Measurements from ENCODE around the gene WDR5.
"Not testable (repeated sequence)": the region's sequence is repeated elsewhere in the genome, so short reads cannot be mapped to it uniquely, and the experiment has no call there.

Gene WDR5

GRCh38 chr9:134135343-134136117, at the start of gene WDR5:
WDR5 (plus strand) TSS chr9:134136082; CDS start chr9:134139878, 3,796 bp downstream.
- peak; percentile 72 for DNase-seq (ENCODE audit: low read depth, low spot score)

DNA sequence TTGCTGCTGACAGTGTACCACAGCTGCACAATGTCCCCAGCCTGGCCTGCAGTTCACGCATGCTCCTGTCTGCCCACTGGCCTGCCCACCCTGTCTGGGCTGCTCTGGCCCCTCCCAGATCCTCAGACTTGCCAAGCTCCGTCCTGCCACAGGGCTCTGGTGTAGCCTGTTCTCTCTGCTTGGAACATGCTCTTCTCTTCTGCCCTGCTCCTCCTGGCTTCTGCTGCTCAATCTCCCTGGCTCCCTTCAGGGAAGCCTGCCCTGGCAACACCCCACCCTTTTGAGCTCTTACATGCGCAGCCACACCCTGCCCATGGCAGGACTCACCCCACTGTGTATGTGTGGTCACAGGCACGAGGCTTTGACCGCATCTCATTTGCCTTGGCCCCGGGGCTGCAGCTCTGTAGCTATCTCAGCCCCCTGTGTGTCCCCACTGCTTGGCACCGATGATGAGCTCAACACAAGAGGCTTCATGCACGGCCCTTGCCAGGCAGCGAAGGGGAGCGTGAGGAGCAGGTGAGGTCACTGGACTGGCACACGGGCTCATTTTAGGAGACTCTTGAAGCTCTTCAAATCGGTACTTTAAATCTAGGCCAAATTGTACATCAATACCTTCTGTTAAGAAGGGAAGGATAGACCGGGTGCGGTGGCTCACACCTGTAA, 47.7 kb upstream of the WDR5 start:
- no peak for DNase-seq (ENCODE audit: low read depth, low spot score)

DNA sequence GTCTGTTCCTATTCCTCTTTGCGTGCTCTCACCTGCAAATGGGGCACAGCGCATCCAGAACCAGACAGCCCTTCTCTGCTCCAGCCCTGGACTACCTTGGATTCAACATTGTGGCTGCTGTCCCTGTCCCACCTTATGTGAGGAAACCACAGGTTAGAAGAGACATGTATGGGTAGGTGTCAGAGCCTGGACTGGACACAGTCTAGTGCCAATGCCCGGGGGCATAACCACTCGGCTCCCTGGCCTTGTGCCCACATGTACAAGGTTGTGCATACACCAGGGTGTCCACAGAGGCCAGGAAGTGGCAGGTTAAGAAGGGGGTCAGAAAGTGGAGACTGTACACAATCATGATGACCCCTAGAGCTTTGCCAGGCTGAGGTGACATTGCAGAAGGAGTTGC, 45.9 kb upstream of the WDR5 start:
- DNase-seq (ENCODE audit: low read depth, low spot score), result no peak

DNA sequence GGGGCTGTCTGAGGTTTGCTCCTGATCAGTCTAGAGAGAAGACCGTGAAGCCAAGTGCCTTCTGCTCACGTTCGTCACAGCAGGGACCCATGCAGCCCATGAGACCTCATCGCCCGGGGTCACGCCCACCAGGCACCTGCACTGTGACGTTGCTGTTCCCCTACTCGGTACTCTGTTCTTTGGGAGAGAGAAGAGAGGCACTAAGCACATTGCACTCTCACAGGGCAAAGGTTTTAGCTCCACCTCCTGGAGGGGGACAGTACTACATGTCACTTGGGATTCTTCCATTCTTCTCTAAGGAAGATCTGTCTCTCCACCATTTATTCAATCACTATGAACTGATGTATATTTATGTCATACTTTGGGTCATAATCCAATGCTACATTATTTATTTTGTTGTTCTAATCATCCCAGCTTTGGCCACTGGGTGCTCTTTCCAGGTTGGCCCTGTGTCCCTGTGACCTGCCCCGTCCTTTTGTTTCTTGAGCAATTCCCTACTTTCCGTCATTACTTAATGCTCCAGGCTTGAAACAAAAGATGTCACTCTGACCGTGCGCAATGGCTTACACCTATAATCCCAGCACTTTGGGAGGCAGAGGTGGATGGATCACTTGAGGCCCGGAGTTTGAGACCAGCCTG, 36.6 kb upstream of the WDR5 start:
- no peak for DNase-seq (ENCODE audit: low read depth, low spot score)

- no peak for DNase-seq (ENCODE audit: low read depth, low spot score)
These were observed 35.8 kb upstream of the WDR5 start for GRCh38 chr9:134100040-134100439.

DNA sequence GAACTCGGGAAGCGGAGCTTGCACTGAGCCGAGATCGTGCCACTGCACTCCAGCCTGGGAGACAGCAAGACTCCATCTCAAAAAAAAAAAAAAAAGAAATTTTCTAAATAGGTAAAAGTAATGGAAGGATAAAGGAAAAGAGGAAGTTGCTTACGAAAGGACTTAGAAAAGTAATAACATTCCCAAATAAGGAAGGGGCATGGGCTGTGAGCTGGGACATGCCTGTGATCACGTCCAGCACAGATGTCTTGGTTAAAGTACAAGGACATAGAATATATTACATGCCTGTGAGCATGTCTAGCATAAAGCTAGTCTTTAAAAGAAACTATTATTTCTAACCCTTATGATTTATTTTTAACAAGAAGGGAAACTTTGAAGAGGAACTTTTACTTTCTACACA, 34.7 kb upstream of the WDR5 start:
- not testable (repeated sequence) for DNase-seq (ENCODE audit: low read depth, low spot score)

- no peak for DNase-seq (ENCODE audit: low read depth, low spot score)
These were observed 34.2 kb upstream of the WDR5 start for GRCh38 chr9:134101623-134102149.

- DNase-seq (ENCODE audit: low read depth, low spot score), result no peak
These were observed 32.4 kb upstream of the WDR5 start for GRCh38 chr9:134103391-134103998.

DNA sequence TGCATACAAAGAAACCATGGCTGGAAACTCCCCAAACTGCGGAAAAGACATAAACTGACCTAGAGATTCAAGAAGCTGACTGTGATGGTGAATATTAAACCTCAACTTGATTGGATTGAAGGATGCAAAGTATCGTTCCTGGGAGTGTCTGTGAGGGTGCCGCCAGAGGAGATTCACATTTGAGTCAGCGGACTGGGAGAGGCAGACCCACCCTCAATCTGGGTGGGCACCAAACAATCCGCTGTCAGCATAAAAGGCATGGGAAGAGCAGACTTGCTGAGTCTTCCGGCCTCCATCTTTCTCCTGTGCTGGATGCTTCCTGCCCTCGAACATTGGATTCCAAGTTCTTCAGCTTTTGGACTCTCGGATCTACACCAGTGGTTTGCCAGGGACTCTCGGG, 24.8 kb upstream of the WDR5 start:
- DNase-seq (ENCODE audit: low read depth, low spot score), result no peak

DNA sequence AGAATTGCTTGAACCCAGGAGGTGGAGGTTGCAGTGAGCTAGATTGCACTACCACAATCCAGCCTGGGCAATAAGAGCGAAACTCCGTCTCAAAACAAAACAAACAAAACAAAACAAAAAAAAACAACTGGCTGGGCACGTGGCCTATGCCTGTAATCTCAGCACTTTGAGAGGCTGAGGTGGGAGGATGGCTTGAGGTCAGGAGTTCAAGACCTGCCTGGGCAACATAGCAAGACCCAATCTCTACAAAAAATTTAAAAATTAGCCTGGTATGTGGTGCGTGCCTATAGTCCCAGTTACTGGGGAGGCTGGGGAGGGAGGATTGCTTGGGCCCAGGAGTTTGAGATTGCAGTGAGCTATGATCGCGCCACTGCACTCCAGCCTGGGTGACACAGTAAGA, 23.3 kb upstream of the WDR5 start:
- no peak for DNase-seq (ENCODE audit: low read depth, low spot score)

DNA sequence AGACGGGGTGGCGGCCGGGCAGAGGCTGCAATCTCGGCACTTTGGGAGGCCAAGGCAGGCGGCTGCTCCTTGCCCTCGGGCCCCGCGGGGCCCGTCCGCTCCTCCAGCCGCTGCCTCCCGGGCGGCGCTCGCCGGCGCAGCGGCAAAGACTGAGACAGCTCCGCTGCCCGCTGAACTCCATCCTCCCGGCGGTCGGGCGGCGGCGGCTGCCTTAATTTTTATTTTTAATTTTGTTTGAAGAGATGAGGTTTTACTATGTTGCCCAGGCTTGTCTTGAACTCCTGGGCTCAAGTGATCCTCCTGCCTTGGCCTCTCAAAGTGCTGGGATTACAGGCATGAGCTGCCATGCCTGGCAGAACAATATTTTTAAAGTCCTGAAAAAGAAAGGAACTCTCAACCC, 16.9 kb upstream of the WDR5 start:
- DNase-seq (ENCODE audit: low read depth, low spot score), result not testable (repeated sequence)

DNA sequence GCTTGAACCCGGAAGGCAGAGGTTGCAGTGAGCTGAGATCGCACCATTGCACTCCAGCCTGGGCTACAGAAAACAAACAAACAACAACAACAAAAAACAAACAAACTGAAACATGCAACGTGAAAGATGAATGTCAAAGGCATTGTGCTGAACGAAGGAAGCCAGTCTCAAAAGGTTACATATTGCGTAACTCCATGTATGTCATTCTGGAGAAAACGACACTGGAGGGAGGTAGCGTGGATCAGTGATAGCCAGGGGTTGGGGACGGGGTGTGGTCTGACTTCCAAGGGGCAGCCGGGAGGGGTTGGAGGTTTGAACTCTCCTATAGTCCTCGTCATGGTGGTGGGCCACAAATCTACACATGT, 12.1 kb upstream of the WDR5 start:
- no peak for DNase-seq (ENCODE audit: low read depth, low spot score)

GRCh38 chr9:134125413-134126095, 10.3 kb upstream of the WDR5 start:
- DNase-seq (ENCODE audit: low read depth, low spot score), result no peak

DNA sequence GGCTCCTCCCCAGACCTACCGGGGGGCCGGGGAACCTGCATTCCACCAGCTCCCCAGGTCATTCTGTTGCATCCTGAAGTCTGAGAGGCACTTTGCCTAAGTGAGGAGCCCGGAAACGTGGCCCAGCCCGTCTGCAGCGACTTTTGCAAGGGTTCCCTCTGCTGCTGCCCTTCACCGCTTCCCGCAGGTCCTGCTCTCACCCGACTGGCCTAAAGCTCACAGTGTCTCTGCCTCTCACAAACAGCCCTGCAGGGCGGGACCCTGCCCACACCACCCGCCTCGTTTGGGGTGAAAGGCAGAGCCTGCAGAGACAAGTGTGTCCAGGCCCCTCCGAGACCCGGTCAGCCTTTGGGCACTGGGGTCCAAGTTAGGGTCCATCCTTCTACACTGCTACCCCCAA, 9.5 kb upstream of the WDR5 start:
- no peak for DNase-seq (ENCODE audit: low read depth, low spot score)

DNA sequence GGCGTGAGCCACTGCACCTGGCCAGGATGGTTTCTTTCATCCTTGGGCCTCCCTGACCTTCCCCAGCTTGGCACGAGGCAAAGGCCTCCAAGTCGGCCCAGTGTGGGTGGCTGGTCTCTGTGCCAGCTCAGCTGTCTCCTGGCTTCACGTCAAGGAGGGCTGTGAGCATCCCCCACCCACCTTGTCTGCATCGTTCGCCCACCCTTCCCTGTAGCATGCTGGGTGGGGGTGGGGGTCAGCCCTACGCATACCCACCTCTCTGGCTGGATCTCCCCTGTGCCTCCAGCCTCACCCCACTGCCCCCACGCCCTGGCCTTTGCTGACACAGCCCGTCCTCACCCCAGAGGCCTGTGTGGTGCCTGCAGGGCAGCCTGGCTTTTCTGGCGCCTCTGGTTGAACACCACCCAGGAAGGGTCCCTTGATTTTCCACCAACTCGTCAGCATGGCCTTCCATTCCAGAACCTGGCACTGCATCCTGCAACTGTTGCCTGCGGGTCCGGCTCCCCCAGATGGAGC, 8.8 kb upstream of the WDR5 start:
- DNase-seq (ENCODE audit: low read depth, low spot score), result no peak

DNA sequence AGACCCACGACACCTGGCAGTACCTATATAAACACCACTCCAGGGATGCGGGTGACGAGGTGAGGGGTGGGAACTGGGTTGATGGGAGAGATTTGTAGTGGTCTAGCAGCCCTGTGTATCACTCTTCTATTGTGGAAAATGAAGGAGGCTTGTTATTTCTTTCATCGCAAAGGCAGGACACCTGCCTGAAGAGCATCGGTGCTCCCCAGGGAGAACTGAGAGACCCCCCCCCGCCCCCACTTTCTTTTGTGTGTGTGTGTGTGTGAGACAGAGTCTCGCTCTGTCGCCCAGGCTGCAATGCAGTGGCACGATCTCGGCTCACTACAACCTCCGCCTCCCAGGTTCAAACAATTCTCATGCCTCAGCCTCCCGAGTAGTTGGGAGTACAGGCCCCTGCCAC, 8.3 kb upstream of the WDR5 start:
- DNase-seq (ENCODE audit: low read depth, low spot score), result no peak

DNA sequence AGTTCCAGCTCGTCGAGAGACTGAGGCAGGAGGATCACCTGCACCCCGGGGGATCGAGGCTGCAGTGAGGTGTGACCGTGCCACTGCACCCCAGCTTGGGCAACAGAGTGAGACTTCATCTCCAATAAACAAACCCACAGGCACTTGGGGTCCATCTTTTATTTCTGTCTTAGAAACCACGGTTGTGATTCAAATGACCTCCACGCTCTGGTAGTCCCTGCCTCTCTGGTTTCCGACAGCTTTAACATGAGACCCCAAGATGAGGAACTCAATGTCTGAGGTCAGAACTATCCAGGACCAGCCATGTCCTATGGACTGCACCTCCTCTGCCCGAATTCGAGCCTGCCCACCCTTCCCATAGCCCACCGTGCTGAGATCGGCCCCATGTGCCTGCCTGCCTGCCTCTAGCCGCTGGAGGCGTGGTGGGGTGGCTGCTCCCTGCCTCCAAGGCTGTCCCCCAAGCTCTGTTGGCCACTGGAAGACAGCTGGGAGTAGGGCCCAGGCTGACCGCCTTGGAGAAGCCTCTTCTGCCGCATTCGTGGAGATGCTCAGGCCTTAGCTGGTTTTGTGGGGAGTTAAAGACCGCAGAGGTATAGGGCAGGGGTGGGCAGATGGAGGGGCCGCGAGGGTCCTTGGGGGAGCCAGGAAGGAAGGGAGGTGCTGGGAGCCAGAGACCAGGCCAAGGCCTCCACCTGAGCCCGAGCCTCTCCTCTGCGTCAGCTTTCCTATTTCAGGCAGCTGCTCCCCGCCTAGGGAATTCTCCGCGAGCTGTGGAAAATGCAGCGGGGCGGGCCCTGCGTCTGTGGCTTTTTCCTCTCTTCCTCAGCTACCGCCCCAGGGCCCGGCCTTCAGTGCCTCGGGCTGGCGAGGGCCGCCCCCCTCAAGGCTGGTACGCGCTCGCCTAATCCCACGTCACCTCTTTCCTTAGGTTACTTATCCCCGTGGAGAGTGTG, 6.9 kb upstream of the WDR5 start:
- no peak for DNase-seq (ENCODE audit: low read depth, low spot score)

GRCh38 chr9:134130503-134131375, 5.1 kb upstream of the WDR5 start:
- no peak for DNase-seq (ENCODE audit: low read depth, low spot score)

DNA sequence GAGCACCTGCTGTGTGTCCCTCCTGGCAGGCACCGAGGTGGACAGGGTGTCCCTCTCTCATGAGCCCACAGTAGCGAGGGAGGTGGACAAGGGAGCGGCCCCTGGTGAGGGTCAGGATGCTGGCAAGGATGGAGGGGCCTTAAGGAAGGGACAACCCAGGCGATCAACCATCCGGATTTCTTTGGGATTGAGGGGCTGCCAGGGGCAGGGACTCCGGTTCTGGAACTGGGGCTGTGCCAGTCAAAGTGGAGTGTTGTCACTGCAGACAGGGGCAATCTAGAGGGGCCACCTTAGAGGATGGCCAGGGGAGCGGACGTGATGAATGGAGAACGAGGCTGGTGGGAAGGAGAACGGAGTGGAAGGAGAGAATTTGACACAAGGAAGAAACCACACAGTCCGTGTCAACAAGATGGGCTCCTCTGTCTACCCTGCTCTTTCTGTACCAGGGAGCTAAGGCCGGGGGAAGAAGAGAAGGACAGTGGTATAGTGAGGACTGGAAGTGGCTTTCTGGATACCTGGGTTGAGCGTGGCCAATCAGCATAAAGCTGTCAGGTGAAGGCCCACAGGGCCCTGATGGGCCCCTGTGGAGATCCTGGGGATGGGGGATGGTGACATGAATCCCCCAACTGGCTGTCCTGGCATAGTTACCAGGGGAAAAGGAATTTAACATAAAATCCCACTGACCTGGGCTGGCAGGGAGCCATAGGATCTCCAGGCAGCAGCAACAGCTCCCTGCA, 4.2 kb upstream of the WDR5 start:
- no peak for DNase-seq (ENCODE audit: low read depth, low spot score)

All from smooth muscle cell of the brain vasculature (primary cell).